ENCODE results near the gene ZRANB1.

The ZRANB1 gene

GRCh38 chr10:125017547-125018298 is 75.8 kb downstream of the ZRANB1 start:
- no peak for DNase-seq (ENCODE audit: low spot score)

GRCh38 chr10:125018576-125019143 is 76.7 kb downstream of the ZRANB1 start:
- DNase-seq (ENCODE audit: low spot score) = no peak

GRCh38 chr10:125020386-125020785 is 78.5 kb downstream of the ZRANB1 start:
- no peak for DNase-seq (ENCODE audit: low spot score)

GRCh38 chr10:125020871-125021270 is 78.9 kb downstream of the ZRANB1 start:
- DNase-seq (ENCODE audit: low spot score) = no peak

- DNase-seq (ENCODE audit: low spot score) = no peak
These were observed 79.9 kb downstream of the ZRANB1 start for GRCh38 chr10:125021686-125022344.

GRCh38 chr10:125022671-125023070 is 80.7 kb downstream of the ZRANB1 start:
- DNase-seq (ENCODE audit: low spot score) = no peak

- peak; percentile 76 for DNase-seq (ENCODE audit: low spot score)
These were observed 81.3 kb downstream of the ZRANB1 start for GRCh38 chr10:125023255-125023654.

GRCh38 chr10:125023862-125024496 is 82.1 kb downstream of the ZRANB1 start:
- DNase-seq (ENCODE audit: low spot score) = peak; percentile 81

- peak; percentile 75 for DNase-seq (ENCODE audit: low spot score)
These were observed 82.7 kb downstream of the ZRANB1 start for GRCh38 chr10:125024497-125025234.

- no peak for DNase-seq (ENCODE audit: low spot score)
These were observed 83.4 kb downstream of the ZRANB1 start for GRCh38 chr10:125025341-125025740.

GRCh38 chr10:125026036-125026931 is 84.4 kb downstream of the ZRANB1 start:
- no peak for DNase-seq (ENCODE audit: low spot score)

GRCh38 chr10:125026974-125027735 is 85.2 kb downstream of the ZRANB1 start:
- no peak for DNase-seq (ENCODE audit: low spot score)

- DNase-seq (ENCODE audit: low spot score) = no peak
These were observed 86.2 kb downstream of the ZRANB1 start for GRCh38 chr10:125027871-125028869.

GRCh38 chr10:125029584-125030242 is 87.8 kb downstream of the ZRANB1 start:
- DNase-seq (ENCODE audit: low spot score) = no peak

GRCh38 chr10:125030567-125031197 is 88.8 kb downstream of the ZRANB1 start:
- no peak for DNase-seq (ENCODE audit: low spot score)

GRCh38 chr10:125032474-125033020 is 90.6 kb downstream of the ZRANB1 start:
- no peak for DNase-seq (ENCODE audit: low spot score)

Data from SK-N-DZ (cell line).